ENCODE data around the gene ALDH1A2.

Gene ALDH1A2

DNA sequence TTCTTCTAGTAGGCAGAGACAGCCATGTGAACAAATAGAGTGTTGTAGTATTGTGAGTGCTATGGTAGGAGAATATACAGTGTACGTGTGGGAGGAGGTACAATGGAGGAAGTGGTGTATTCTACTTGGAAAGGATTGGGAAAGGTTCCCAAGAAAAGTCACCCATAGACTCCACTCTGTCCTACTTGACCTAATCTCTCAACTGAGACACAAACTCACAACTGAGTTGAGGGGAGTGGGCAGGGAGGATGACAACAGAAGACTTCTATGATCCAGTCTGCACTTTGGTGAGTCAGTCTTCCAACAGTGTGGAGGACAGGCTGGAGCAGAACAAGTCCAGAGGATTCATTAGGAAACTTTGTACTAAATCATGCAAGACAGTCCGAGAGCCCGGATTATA is 43.9 kb upstream of the ALDH1A2 start:
- CTCF ChIA-PET = no interaction called here
- POLR2A ChIA-PET = no interaction called here
- DNase-seq (ENCODE audit: extremely low spot score) = no peak
- no peak for TF ChIP-seq LEF1 (IDR thresholded peaks at IDR 0.05; ENCODE audit: borderline replicate concordance)
- TF ChIP-seq FOXM1 (IDR thresholded peaks at IDR 0.05; ENCODE audit: borderline replicate concordance) = no peak
- no peak for TF ChIP-seq ELF4 (IDR thresholded peaks at IDR 0.05)
- no peak for TF ChIP-seq SUZ12 (IDR thresholded peaks at IDR 0.05)
- no peak for TF ChIP-seq BHLHE40 (IDR thresholded peaks at IDR 0.05; ENCODE audit: borderline replicate concordance)
- no peak for TF ChIP-seq CTBP1 (IDR thresholded peaks at IDR 0.05; ENCODE audit: borderline replicate concordance)
- TF ChIP-seq ARNT (IDR thresholded peaks at IDR 0.05) = no peak
- TF ChIP-seq, protein P1, sequence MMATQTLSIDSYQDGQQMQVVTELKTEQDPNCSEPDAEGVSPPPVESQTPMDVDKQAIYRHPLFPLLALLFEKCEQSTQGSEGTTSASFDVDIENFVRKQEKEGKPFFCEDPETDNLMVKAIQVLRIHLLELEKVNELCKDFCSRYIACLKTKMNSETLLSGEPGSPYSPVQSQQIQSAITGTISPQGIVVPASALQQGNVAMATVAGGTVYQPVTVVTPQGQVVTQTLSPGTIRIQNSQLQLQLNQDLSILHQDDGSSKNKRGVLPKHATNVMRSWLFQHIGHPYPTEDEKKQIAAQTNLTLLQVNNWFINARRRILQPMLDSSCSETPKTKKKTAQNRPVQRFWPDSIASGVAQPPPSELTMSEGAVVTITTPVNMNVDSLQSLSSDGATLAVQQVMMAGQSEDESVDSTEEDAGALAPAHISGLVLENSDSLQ (IDR thresholded peaks at IDR 0.05) = no peak
- TF ChIP-seq HDGF (IDR thresholded peaks at IDR 0.05; ENCODE audit: borderline replicate concordance) = no peak
- TF ChIP-seq ZNF384 (IDR thresholded peaks at IDR 0.05) = no peak
- no peak for TF ChIP-seq TARDBP (IDR thresholded peaks at IDR 0.05)
- no peak for TF ChIP-seq FOXA1 (IDR thresholded peaks at IDR 0.05)
- no peak for TF ChIP-seq L3MBTL2 (conservative IDR thresholded peaks at IDR 0.05)
- TF ChIP-seq SP1 (IDR thresholded peaks at IDR 0.05) = no peak

DNA sequence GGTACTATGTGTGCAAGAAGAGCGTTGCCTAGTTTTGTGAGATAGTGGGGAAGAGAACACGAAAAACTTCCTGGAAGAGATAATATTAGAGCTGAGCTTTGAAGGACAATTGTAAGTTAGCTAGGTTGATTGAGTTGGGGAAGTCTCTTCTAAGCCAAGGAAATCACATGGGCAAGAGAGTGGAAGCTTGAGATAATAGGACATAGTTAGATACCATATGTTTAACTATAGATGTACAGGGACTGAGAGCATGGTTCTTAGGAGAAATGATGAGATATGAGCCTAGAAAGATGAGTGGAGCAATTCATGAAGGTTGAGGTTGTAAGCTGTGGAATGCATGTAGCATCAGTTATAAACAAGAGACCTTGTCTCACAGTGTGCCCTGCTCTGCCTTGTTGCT is 42.6 kb upstream of the ALDH1A2 start:
- no peak for TF ChIP-seq FOXK2 (IDR thresholded peaks at IDR 0.05)
- TF ChIP-seq TARDBP (IDR thresholded peaks at IDR 0.05) = no peak
- TF ChIP-seq FOXA1 (IDR thresholded peaks at IDR 0.05) = no peak
- TF ChIP-seq HDGF (IDR thresholded peaks at IDR 0.05; ENCODE audit: borderline replicate concordance) = no peak
- TF ChIP-seq, protein P1 (IDR thresholded peaks at IDR 0.05) = no peak
- TF ChIP-seq L3MBTL2 (conservative IDR thresholded peaks at IDR 0.05) = no peak
- TF ChIP-seq CTBP1 (IDR thresholded peaks at IDR 0.05; ENCODE audit: borderline replicate concordance) = no peak
- no peak for TF ChIP-seq LEF1 (IDR thresholded peaks at IDR 0.05; ENCODE audit: borderline replicate concordance)
- no peak for TF ChIP-seq ELF4 (IDR thresholded peaks at IDR 0.05)
- no peak for TF ChIP-seq SUZ12 (IDR thresholded peaks at IDR 0.05)
- no peak for TF ChIP-seq FOXM1 (IDR thresholded peaks at IDR 0.05; ENCODE audit: borderline replicate concordance)
- no peak for TF ChIP-seq SP1 (IDR thresholded peaks at IDR 0.05)
- TF ChIP-seq ZNF384 (IDR thresholded peaks at IDR 0.05) = no peak
- TF ChIP-seq BHLHE40 (IDR thresholded peaks at IDR 0.05; ENCODE audit: borderline replicate concordance) = no peak
- no peak for TF ChIP-seq ARNT (IDR thresholded peaks at IDR 0.05)
- ChIA-PET CTCF (no interaction called here), POLR2A (no interaction called here)
- no peak for DNase-seq (ENCODE audit: extremely low spot score)

DNA sequence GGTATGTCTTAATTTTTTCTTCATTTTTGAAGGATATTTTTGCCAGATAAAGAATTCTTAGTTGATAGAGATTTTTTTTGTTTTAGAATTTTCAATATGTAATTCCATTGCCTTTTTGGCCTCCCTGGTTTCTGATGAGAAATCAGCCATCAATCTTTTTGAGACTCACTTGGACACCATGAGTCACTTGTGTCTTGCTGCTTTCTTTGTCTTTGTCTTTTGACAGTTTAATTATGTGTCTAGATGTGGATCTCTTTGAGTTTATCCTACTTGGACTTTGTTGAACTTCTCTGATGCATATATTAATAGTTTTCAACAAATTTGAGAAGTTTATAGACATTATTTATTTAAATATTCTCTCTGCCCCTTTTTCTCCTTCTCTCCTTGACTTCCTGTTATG is 38.0 kb upstream of the ALDH1A2 start:
- no peak for TF ChIP-seq SUZ12 (IDR thresholded peaks at IDR 0.05)
- no peak for TF ChIP-seq SP1 (IDR thresholded peaks at IDR 0.05)
- TF ChIP-seq BHLHE40 (IDR thresholded peaks at IDR 0.05; ENCODE audit: borderline replicate concordance) = no peak
- TF ChIP-seq FOXM1 (IDR thresholded peaks at IDR 0.05; ENCODE audit: borderline replicate concordance) = no peak
- TF ChIP-seq, protein P1 (IDR thresholded peaks at IDR 0.05) = no peak
- no peak for TF ChIP-seq NFRKB (IDR thresholded peaks at IDR 0.05)
- TF ChIP-seq TARDBP (IDR thresholded peaks at IDR 0.05) = no peak
- TF ChIP-seq CTBP1 (IDR thresholded peaks at IDR 0.05; ENCODE audit: borderline replicate concordance) = no peak
- TF ChIP-seq HDGF (IDR thresholded peaks at IDR 0.05; ENCODE audit: borderline replicate concordance) = no peak
- no peak for TF ChIP-seq ELF4 (IDR thresholded peaks at IDR 0.05)
- POLR2A ChIA-PET = no interaction called here
- DNase-seq (ENCODE audit: extremely low spot score) = no peak
- CTCF ChIA-PET = no interaction called here

DNA sequence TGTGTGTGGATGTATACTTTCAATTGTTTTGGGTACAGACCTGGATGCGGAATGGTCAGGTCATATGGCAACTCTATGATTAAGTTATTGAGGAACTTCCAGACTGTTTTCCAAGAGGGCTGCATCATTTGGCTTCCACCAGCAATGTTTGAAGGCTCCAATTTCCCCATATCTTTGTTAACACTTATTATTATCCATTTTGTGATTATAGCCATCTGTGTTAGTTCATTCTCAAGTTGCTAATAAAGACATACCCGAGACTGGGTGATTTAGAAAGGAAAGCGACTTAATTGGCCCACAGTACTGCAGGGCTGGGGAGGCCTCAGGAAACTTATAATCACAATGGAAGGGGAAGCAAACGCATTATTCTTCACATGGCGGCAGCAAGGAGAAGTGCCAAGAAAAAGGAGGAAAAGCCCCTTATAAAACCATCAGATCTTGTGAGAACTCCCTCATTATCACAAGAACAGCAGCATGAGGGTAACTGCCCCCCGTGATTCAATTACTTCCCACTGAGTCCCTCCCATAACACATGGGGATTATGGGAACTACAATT is 31.1 kb upstream of the ALDH1A2 start:
- ChIA-PET POLR2A (no interaction called here), CTCF (no interaction called here)
- TF ChIP-seq ELF4 (IDR thresholded peaks at IDR 0.05) (no peak), FOXM1 (IDR thresholded peaks at IDR 0.05; ENCODE audit: borderline replicate concordance) (no peak), L3MBTL2 (conservative IDR thresholded peaks at IDR 0.05) (no peak), ZNF384 (IDR thresholded peaks at IDR 0.05) (no peak), FOXK2 (IDR thresholded peaks at IDR 0.05) (no peak), SP1 (IDR thresholded peaks at IDR 0.05) (no peak), TARDBP (IDR thresholded peaks at IDR 0.05) (no peak), LEF1 (IDR thresholded peaks at IDR 0.05; ENCODE audit: borderline replicate concordance) (no peak), HDGF (IDR thresholded peaks at IDR 0.05; ENCODE audit: borderline replicate concordance) (no peak), ARNT (IDR thresholded peaks at IDR 0.05) (no peak)
- TF ChIP-seq, protein P1 (IDR thresholded peaks at IDR 0.05) = no peak
- DNase-seq (ENCODE audit: extremely low spot score) = no peak

DNA sequence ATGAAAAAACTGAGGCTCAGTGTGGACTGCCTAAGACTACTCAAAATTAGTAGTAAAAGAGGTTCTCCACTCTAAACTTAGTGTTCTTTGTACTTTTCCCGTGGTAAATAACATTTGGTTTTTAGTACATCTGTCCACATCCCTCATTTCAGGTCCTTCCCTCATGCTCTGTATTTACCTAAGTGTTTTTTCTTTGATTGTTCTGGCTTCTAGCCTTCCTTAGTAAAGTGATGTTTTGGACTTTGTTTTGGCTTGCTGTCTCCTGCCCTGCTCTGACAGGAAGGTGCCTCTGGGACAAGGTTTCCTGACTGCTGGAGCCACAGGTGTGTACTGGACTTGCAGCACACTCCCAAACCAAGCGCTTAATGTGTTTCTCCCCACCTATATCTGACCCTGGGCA is 29.9 kb upstream of the ALDH1A2 start:
- TF ChIP-seq FOXK2 (IDR thresholded peaks at IDR 0.05) = no peak
- no peak for TF ChIP-seq FOXM1 (IDR thresholded peaks at IDR 0.05; ENCODE audit: borderline replicate concordance)
- TF ChIP-seq LEF1 (IDR thresholded peaks at IDR 0.05; ENCODE audit: borderline replicate concordance) = no peak
- TF ChIP-seq BHLHE40 (IDR thresholded peaks at IDR 0.05; ENCODE audit: borderline replicate concordance) = no peak
- TF ChIP-seq ZNF384 (IDR thresholded peaks at IDR 0.05) = no peak
- no peak for TF ChIP-seq CTBP1 (IDR thresholded peaks at IDR 0.05; ENCODE audit: borderline replicate concordance)
- no peak for TF ChIP-seq NFRKB (IDR thresholded peaks at IDR 0.05)
- no peak for TF ChIP-seq ARNT (IDR thresholded peaks at IDR 0.05)
- POLR2A ChIA-PET = no interaction called here
- CTCF ChIA-PET = no interaction called here
- DNase-seq (ENCODE audit: extremely low spot score) = no peak

DNA sequence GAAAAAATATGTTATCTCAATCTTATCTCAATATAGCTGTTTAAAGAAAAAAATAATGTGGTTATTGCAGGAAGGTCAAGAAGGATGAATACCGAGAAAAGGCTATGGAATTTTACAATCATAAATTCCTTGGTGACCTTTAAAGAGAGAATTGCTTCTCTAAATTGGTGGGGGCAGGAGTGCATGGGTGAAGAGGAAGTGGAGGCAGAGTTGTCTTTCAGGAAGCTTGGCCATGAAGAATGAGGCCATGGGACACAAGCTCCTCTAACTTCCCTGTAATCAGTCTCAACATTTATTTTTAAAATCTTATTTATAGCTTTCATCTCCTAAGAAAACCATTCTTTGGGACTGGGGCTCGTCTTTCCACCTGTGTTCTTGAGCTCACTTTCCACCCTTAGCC is 22.4 kb upstream of the ALDH1A2 start:
- CTCF ChIA-PET = no interaction called here

More for the DNA sequence above, 22.4 kb upstream of the ALDH1A2 start:
- POLR2A ChIA-PET = no interaction called here
- no peak for DNase-seq (ENCODE audit: extremely low spot score)
- no peak for TF ChIP-seq TARDBP (IDR thresholded peaks at IDR 0.05)
- no peak for TF ChIP-seq HDGF (IDR thresholded peaks at IDR 0.05; ENCODE audit: borderline replicate concordance)
